Spinal cord (tissue), 10 donors: ENCODE data around the gene TRMT112. TPM values are rescaled to one million over a fixed set of nuclear protein-coding genes. Genes with fewer than 3 reads are reported as not detected.

ENCODE experiments used
- DNase-seq, 6 donors: peaks; one replicate each; pipeline versions ENCODE4 v3.0.0 to v3.0.0-alpha.2; 2013 to 2015; ENCODE audit warnings: low spot score in 6 of 6, low read depth in 4 of 6
- H3K27ac ChIP-seq: one replicate; pipeline ENCODE4 v1.5.1; 2013; ENCODE audit warnings: low read depth, low read length, control low read depth
- H3K27me3 ChIP-seq: one replicate; pipeline ENCODE4 v1.6.1; 2013; ENCODE audit warnings: low read length; ENCODE audit not compliant: control insufficient read depth, insufficient read depth
- H3K36me3 ChIP-seq: one replicate; pipeline ENCODE4 v1.6.1; 2013; ENCODE audit warnings: low read length; ENCODE audit not compliant: control insufficient read depth, insufficient read depth
- H3K4me1 ChIP-seq: one replicate; pipeline ENCODE4 v1.6.1; 2013; ENCODE audit warnings: low read length; ENCODE audit not compliant: control insufficient read depth, insufficient read depth
- H3K4me3 ChIP-seq: one replicate; pipeline ENCODE4 v1.5.1; 2013; ENCODE audit warnings: low read depth, low read length, control low read depth
- H3K9me3 ChIP-seq: one replicate; pipeline ENCODE4 v1.6.1; 2013; ENCODE audit warnings: low read length; ENCODE audit not compliant: control insufficient read depth, insufficient read depth
- WGBS: methylation state at CpG from one replicate; pipeline ENCODE4 v1.1.5; 2013; ENCODE audit warnings: missing lambda C conversion rate; ENCODE audit not compliant: insufficient coverage; 5-methylcytosine and 5-hydroxymethylcytosine counted together
- polyA plus RNA-seq, 2 donors: library from polyadenylated mRNA; unstranded; fragments of 120-200 nt; gene quantifications; one replicate each; pipeline ENCODE4 v1.2.1, GENCODE V29; 2013; ENCODE audit not compliant: insufficient read length in 2 of 2
- total RNA-seq, 2 donors: library from RNA; depleted of rRNA in 1 of 2; stranded (reverse); fragments of 120-200 nt in 1 of 2; fragments of >200 nt in 1 of 2; gene quantifications; one replicate each; pipeline versions ENCODE4 v1.2.3 to v1.2.4, GENCODE V29; 2013 to 2014
- donor health status: healthy.

TRMT112 gene
- total and polyA plus RNA-seq, 4 donors, result 84.2 to 343 (median 143) TPM

GRCh38 chr11:64358907-64359711 is 41.8 kb upstream of the TRMT112 start, which contains the start of gene RPS6KA4:
Gene RPS6KA4, plus strand, starts transcription at chr11:64359162. Its CDS starts 74 bp downstream, at chr11:64359236.
- H3K9me3 ChIP-seq, result no peaks in the 10 kb centered on the region
- H3K27me3 ChIP-seq, result no peaks in the 10 kb centered on the region
- peak in 2 of 6 donors; percentile 64 to 80 for DNase-seq
- H3K4me1 ChIP-seq, result peaks cover 49% of the 10 kb centered on the region
- peak within 1 kb of the TSS; percentile 73 for H3K27ac ChIP-seq
- under 1% methylated on average over 70 of the region's 70 CpGs for WGBS
- H3K36me3 ChIP-seq, result peaks cover 37% of the 10 kb centered on the region
- H3K4me3 ChIP-seq, result peak within 1 kb of the TSS; percentile 84

GRCh38 chr11:64358536-64358906 is 41.2 kb upstream of the TRMT112 start:
- no peaks in the 10 kb centered on the region for H3K9me3 ChIP-seq
- peaks cover 51% of the 10 kb centered on the region for H3K4me1 ChIP-seq
- peak overlapping the region; percentile 73 for H3K27ac ChIP-seq
- H3K27me3 ChIP-seq, result no peaks in the 10 kb centered on the region
- WGBS, result 20% methylated on average over 7 of the region's 7 CpGs
- DNase-seq, result no peak
- H3K36me3 ChIP-seq, result peaks cover 35% of the 10 kb centered on the region
- peak overlapping the region; percentile 44 for H3K4me3 ChIP-seq

GRCh38 chr11:64357904-64358535 is 40.7 kb upstream of the TRMT112 start:
- H3K4me3 ChIP-seq, result peak overlapping the region; percentile 44
- peaks cover 52% of the 10 kb centered on the region for H3K4me1 ChIP-seq
- peaks cover 30% of the 10 kb centered on the region for H3K36me3 ChIP-seq
- no peaks in the 10 kb centered on the region for H3K9me3 ChIP-seq
- DNase-seq, result no peak
- no peaks in the 10 kb centered on the region for H3K27me3 ChIP-seq
- WGBS, result 74% methylated on average over 8 of the region's 13 CpGs
- no peak overlapping the region for H3K27ac ChIP-seq

- Histone ChIP-seq H3K27me3 (no peaks in the 10 kb centered on the region), H3K4me3 (no peak overlapping the region), H3K9me3 (no peaks in the 10 kb centered on the region), H3K36me3 (peaks cover 26% of the 10 kb centered on the region), H3K4me1 (peaks cover 58% of the 10 kb centered on the region), H3K27ac (no peak overlapping the region)
- WGBS, result 92% methylated on average over 5 of the region's 6 CpGs
- DNase-seq, result no peak
These were observed 40.1 kb upstream of the TRMT112 start for GRCh38 chr11:64357446-64357845.

GRCh38 chr11:64356498-64357411 is 39.4 kb upstream of the TRMT112 start:
- Histone ChIP-seq H3K4me1 (peaks cover 62% of the 10 kb centered on the region), H3K9me3 (no peaks in the 10 kb centered on the region), H3K4me3 (no peak overlapping the region), H3K27me3 (no peaks in the 10 kb centered on the region), H3K27ac (no peak overlapping the region), H3K36me3 (peaks cover 23% of the 10 kb centered on the region)
- peak in 1 of 6 donors; percentile 59 for DNase-seq
- WGBS, result 75% methylated on average over 18 of the region's 25 CpGs

GRCh38 chr11:64355078-64355940 is 38.0 kb upstream of the TRMT112 start:
- H3K9me3 ChIP-seq, result no peaks in the 10 kb centered on the region
- no peak overlapping the region for H3K27ac ChIP-seq
- peaks cover 57% of the 10 kb centered on the region for H3K4me1 ChIP-seq
- H3K36me3 ChIP-seq, result peaks cover 14% of the 10 kb centered on the region
- 7% methylated on average over 17 of the region's 23 CpGs for WGBS
- no peaks in the 10 kb centered on the region for H3K27me3 ChIP-seq
- DNase-seq, result peak in 2 of 6 donors; percentile 45 to 76
- H3K4me3 ChIP-seq, result no peak overlapping the region

- Histone ChIP-seq H3K27ac (no peak overlapping the region), H3K4me3 (no peak overlapping the region)
- WGBS, result 79% methylated on average over 18 of the region's 20 CpGs
These were observed 36.6 kb upstream of the TRMT112 start for GRCh38 chr11:64353715-64354506.

GRCh38 chr11:64352995-64353714 is 35.8 kb upstream of the TRMT112 start:
- Histone ChIP-seq H3K27me3 (no peaks in the 10 kb centered on the region), H3K36me3 (peaks cover 10% of the 10 kb centered on the region), H3K4me1 (peaks cover 41% of the 10 kb centered on the region), H3K27ac (no peak overlapping the region), H3K4me3 (no peak overlapping the region), H3K9me3 (no peaks in the 10 kb centered on the region)
- WGBS, result 79% methylated on average over 34 of the region's 34 CpGs
- no peak for DNase-seq

More at GRCh38 chr11:64353715-64354506, 36.6 kb upstream of the TRMT112 start:
- Histone ChIP-seq H3K27me3 (no peaks in the 10 kb centered on the region), H3K9me3 (no peaks in the 10 kb centered on the region), H3K36me3 (peaks cover 10% of the 10 kb centered on the region), H3K4me1 (peaks cover 44% of the 10 kb centered on the region)
- no peak for DNase-seq
